IPS DF 6.9 (cell line): ENCODE results near the gene TSPY3.
"Not testable (repeated sequence)": the region's sequence is repeated elsewhere in the genome, so short reads cannot be mapped to it uniquely, and the experiment has no call there.

Source experiments
- DNase-seq: peaks from one replicate; pipeline ENCODE4 v3.0.0-alpha.2; 2013; ENCODE audit warnings: low read depth, low spot score
- H3K27ac ChIP-seq: one replicate; pipeline ENCODE4 v1.5.1; 2013; ENCODE audit warnings: low read length, control low read depth
- H3K27me3 ChIP-seq: 2 replicates; pipeline ENCODE4 v1.6.1; 2013; ENCODE audit warnings: mild to moderate bottlenecking, low read length; ENCODE audit not compliant: control insufficient read depth, insufficient read depth
- H3K36me3 ChIP-seq: 2 replicates; pipeline ENCODE4 v1.6.1; 2013; ENCODE audit warnings: low read length; ENCODE audit not compliant: control insufficient read depth, insufficient read depth
- H3K4me1 ChIP-seq: 2 replicates; pipeline ENCODE4 v1.6.1; 2013; ENCODE audit warnings: low read length; ENCODE audit not compliant: control insufficient read depth, insufficient read depth
- H3K4me3 ChIP-seq: 2 replicates; pipeline ENCODE4 v1.5.1; 2013; ENCODE audit warnings: mild to moderate bottlenecking, low read length
- H3K9me3 ChIP-seq: 2 replicates; pipeline ENCODE4 v1.6.1; 2013; ENCODE audit warnings: low read length, inconsistent platforms; ENCODE audit not compliant: control insufficient read depth, insufficient read depth
- WGBS: extraction: QIAGEN DNeasy Blood & Tissue Kit; methylation state at CpG from one replicate; pipeline ENCODE4 v1.1.7; 2013; ENCODE audit warnings: mixed read lengths, missing lambda C conversion rate; ENCODE audit not compliant: insufficient read length, insufficient coverage; 5-methylcytosine and 5-hydroxymethylcytosine counted together

The TSPY3 gene, protein sequence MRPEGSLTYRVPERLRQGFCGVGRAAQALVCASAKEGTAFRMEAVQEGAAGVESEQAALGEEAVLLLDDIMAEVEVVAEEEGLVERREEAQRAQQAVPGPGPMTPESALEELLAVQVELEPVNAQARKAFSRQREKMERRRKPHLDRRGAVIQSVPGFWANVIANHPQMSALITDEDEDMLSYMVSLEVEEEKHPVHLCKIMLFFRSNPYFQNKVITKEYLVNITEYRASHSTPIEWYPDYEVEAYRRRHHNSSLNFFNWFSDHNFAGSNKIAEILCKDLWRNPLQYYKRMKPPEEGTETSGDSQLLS

DNA sequence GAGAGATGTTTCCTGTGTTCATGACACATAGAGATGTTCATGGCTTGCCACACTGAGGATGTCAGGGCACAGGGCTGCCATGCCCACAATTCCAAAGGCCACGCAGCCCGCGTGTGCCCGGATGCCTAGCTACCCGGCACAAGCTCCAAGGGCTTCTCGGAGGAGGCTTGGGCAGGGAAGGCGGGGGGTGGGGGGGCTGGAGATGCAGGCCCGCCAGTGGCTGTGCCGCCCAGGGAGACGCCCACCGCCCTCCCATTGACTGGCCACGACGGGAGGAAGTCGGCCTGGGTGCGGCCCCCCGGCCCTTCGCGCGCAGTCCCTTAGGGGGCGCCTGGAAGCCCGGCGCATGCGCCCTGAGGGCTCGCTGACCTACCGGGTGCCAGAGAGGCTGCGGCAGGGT lies at the start of gene TSPY3:
Gene TSPY3, plus strand, starts transcription at position 301 of the 400 bp plus-strand sequence. Its CDS starts 46 bp downstream, at position 347.
- not testable (repeated sequence) for H3K4me3 ChIP-seq, H3K36me3 ChIP-seq

DNA sequence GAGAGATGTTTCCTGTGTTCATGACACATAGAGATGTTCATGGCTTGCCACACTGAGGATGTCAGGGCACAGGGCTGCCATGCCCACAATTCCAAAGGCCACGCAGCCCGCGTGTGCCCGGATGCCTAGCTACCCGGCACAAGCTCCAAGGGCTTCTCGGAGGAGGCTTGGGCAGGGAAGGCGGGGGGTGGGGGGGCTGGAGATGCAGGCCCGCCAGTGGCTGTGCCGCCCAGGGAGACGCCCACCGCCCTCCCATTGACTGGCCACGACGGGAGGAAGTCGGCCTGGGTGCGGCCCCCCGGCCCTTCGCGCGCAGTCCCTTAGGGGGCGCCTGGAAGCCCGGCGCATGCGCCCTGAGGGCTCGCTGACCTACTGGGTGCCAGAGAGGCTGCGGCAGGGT lies 40.7 kb upstream of the TSPY3 start, which contains the start of gene TSPY8:
Gene TSPY8, plus strand, starts transcription at position 301 of the 400 bp plus-strand sequence. Its CDS starts 46 bp downstream, at position 347.
- not testable (repeated sequence) for H3K27me3 ChIP-seq
- no CpG with 5 or more reads among the region's 25 CpGs for whole genome bisulfite sequencing

More for the DNA sequence above, at the start of gene TSPY3:
- not testable (repeated sequence) for H3K27ac ChIP-seq, H3K9me3 ChIP-seq, DNase-seq, H3K4me1 ChIP-seq, H3K27me3 ChIP-seq
- no CpG with 5 or more reads among the region's 26 CpGs for WGBS

DNA sequence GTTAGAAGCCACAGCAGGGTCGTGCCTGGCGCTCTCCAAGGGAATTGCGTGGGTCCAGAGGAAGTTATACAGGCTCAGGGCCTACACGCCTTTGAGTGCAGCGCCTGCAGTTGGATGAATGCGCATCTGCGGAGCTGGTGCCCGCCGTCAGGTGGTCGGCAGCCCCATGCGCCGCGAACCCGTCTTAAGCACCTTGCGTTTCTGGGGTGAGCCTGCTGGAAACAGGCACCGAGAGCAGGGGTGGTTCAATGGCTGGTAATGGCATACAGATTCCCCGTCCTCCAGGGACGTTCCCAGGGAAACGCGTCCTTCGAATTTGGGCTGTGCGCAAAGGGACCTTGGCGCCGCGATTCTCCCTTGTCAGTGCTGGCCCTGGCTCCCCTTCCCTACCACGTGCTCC lies 1.7 kb upstream of the TSPY3 start:
- DNase-seq, H3K4me1 ChIP-seq, H3K36me3 ChIP-seq, H3K9me3 ChIP-seq, H3K4me3 ChIP-seq, H3K27me3 ChIP-seq, H3K27ac ChIP-seq: not testable (repeated sequence)
- no CpG with 5 or more reads among the region's 26 CpGs for WGBS

More for the DNA sequence above, 40.7 kb upstream of the TSPY3 start, which contains the start of gene TSPY8:
- not testable (repeated sequence) for H3K36me3 ChIP-seq, H3K4me3 ChIP-seq, H3K4me1 ChIP-seq, H3K27ac ChIP-seq, DNase-seq, H3K9me3 ChIP-seq
